NCI-H69 (cell line): ENCODE data around the gene TOR1A.
A peak's percentile ranks its signal among the peaks of the same experiment; 100 is the strongest.
"Not testable (repeated sequence)": the region's sequence is repeated elsewhere in the genome, so short reads cannot be mapped to it uniquely, and the experiment has no call there.

Experiments used
- DNase-seq: peaks from one replicate; lab custom pipeline; 2025; lab: John Stamatoyannopoulos, UW

The TOR1A gene

GRCh38 chr9:129822898-129823541 lies 916 bp downstream of the TOR1A start:
- peak; percentile 32 for DNase-seq

DNA sequence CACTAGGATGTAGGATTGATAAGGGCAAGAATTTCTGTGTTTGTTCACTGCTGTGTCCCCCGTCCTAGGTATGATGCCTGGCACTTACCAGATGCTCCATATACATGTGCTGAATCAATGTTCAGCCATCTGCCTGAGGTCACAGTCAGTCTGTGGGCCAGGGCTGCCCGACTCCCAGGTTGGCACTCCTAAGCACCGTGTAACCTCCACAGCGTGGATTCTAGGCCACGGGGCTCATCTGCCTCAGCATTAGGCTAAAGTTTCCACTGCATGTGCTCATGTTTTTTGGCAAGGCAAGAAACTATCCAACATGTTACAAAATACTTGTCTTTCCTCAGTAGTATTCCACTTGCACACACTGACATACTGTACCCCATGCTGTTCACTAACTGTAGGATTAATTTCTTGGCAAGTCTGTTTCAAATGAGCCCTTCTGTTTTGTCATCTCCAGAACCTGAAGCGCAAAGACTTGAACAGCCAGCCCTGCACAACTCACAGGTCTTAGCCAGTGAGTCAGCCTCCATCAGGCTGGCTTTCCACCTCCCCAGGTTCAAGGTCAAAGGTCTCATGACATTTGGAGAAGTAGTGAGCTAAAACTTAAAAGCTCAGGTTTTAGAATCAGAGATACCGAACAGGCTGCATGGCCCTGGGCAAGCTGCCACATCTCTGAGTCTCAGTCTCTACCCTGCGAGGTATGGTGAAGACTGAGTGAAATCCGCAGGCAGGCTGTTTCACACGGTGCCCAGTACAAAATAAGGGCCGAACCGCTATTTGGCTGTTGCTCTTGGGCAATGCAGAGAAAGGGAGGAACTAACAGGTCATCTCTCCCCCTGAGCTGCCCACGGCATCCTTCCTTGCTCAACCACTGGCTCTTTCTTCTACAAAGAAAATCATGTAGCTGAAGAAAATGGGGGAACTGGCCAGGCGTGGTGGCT lies 7.2 kb downstream of the TOR1A start:
- no peak for DNase-seq

- no peak for DNase-seq
Measured at GRCh38 chr9:129815278-129815677, 8.7 kb downstream of the TOR1A start.

DNA sequence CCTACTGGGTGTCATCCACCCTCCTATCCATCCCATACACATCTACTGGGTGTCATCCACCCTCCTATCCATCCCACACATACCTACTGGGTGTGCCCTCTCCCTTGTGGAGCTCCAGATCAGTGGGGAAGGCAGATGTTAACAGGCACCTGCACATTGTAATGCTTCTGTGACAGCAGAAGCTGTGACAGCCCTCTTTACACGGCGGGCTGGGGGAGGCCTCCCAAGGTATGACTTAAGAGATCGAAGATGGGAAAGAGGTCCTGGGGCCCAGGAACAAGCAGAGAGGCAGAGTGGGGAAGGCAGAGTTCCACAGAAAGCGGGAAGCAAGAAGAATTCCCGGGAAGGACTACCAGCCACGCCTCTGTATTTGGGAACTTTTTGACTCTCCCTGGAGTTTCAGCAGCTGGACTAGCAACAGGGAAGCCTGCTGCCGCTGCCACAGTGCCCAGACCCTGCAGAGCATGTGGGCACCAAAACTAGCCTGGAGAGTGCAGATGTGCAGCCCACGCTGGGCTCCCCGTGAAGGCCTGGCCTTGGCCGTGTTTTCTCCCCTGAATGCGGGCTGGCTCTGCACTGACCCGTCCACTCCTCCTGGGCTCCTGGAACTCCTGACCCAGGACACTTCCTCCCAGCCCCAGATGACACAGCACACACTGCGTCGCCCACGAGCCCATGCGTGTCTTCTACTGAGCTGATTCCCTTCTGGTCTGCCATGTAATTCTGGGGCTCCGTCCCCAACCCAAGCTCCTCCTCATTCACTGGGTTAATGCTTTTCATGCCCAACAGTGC lies 9.3 kb downstream of the TOR1A start:
- no peak for DNase-seq

DNA sequence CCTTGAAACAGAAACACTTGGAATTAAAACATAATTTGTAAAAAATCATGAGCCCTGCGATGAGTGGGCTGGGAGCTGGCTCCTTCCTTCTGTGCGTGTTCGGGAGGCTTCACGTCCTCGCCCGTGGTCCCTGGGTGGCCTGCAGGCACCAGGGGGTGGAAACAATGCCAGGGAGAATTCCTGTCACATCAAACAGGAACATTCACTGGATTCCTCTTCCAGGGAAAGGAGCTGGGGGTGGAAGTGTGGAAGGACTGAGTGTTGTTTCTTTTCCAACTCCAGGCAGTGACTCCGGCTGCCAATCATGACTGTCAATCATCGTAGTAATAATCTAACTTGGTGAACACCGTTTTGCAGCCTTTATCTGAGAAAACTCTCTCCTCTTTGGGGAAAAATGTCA lies 10.3 kb downstream of the TOR1A start:
- no peak for DNase-seq

DNA sequence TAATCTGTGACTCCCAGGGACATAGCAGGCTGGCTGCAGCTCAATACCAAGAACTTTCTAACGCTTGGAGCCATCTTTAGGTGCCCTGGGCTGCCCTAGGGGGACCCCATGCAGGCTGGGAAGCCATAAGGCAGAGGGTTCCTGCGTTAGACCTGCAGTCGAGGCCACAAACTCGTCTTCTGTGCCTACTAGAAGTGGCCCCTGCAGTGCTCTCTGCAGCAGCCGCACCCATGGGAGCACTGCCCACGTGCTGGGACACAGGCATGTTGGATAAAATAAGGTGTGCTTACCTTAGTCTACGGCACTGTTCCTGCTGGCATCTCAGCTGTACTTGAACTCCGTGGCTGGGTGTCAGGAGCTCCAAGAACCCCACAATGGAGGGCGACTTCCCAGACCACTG lies 11.6 kb downstream of the TOR1A start:
- no peak for DNase-seq

DNA sequence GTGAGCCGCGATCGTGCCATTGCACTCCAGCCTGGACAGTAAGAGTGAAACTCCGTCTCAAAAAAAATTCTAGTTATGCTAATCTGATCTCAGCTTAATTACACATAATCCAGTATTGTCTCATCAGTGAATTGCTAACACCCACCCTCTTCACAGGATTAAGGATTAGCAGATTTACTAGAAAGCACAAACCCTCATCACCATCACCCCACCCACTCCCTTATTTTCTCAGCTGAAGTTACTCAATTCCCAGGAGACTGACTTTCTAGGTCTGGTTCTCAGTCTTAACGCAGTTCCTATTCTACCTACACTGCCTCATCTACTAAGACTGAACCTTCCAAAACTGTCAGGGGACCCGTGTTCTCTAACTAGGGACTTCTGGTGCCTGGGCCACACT lies 12.0 kb downstream of the TOR1A start:
- DNase-seq: no peak

- DNase-seq: no peak
Measured at GRCh38 chr9:129810788-129811187, 13.1 kb downstream of the TOR1A start.

DNA sequence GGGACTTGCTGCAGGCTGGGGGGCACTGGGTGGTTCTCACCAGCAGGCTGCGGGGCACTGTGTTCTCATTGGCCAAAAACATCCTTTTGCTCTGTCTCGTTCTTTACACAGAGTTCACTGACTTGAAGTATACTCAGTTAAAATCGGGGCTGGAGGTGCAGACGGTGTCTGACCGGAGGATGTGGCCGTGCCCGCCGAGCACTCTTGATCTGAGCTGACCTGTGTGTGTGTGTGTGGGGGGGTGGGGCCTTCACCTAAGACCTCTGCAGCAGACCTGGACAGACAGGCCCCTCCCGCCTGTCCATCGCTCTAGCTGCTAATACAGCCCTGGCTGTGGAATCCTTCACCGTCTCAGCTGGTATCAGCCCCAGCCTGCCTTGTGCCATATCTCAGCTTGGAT lies 13.8 kb downstream of the TOR1A start:
- DNase-seq: no peak

- DNase-seq: no peak
Measured at GRCh38 chr9:129809346-129809745, 14.6 kb downstream of the TOR1A start.

GRCh38 chr9:129806061-129806460 lies 17.9 kb downstream of the TOR1A start:
- no peak for DNase-seq

DNA sequence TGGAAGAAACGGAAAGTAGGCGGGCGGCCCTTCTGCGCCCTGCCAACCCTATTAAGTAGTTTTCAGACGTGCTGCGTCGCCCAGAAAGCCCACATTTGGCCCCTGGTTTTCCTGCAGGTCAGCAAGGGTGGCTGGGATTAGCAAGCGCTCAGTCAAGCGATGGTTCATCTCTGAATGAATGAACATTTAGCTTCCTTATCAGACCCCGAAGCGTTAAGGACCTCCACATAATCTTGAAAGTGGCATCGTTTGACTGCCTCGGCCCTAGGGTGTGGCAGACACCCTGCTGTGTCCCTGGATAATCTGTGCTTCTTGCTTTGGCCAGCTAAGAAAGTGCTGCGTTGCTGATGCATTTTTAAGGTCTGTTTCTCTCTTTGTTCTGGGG lies 20.3 kb downstream of the TOR1A start:
- DNase-seq: peak; percentile 55

- peak; percentile 98 for DNase-seq
Measured at GRCh38 chr9:129802833-129803675, 20.9 kb downstream of the TOR1A start, which contains the start of gene TOR1B. TSS of gene TOR1B (plus strand) at chr9:129803184. CDS start at chr9:129803213, 29 bp downstream.

DNA sequence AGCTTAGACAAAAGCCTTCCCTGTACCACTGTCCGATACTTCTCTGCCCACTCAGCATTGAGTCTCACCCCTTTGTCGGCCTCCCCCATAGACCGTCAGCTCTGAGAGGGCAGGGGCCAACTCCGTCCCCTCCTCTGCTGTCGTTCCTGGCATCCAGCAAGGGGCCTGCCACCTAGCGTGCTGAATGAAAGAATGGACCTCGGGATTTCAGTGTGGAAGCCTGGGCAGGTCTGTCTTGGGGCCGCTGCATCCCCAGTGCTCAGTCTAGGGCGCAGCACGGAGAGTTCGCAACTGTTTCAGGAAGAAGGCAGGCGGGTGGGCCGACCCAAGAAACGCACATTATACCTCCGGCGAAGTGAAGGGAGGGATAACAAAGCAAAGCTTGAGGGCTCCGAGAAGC lies 22.4 kb downstream of the TOR1A start:
- no peak for DNase-seq

GRCh38 chr9:129798973-129799372 lies 25.0 kb downstream of the TOR1A start:
- no peak for DNase-seq

DNA sequence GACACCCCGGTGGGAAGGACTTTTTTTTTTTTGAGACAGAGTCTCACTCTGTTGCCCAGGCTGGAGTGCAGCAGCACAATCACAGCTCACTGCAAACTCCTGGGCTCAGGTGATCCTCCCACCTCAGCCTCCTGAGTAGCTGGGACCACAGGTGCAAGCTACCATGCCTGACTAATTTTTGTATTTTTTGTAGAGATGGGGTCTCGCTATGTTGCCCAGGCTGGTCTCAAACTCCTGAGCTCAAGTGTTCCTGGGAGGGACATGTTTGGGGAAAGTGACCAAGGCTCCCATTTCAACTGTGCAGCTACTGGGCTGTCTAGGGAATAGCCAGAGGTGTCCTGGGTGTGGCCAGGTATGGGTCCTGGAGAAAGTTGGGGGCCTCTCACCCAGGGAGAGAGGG lies 27.9 kb downstream of the TOR1A start:
- DNase-seq: not testable (repeated sequence)

GRCh38 chr9:129794549-129794948 lies 29.4 kb downstream of the TOR1A start:
- no peak for DNase-seq

GRCh38 chr9:129786481-129786880 lies 37.5 kb downstream of the TOR1A start:
- DNase-seq: no peak

GRCh38 chr9:129785866-129786265 lies 38.1 kb downstream of the TOR1A start:
- DNase-seq: no peak

DNA sequence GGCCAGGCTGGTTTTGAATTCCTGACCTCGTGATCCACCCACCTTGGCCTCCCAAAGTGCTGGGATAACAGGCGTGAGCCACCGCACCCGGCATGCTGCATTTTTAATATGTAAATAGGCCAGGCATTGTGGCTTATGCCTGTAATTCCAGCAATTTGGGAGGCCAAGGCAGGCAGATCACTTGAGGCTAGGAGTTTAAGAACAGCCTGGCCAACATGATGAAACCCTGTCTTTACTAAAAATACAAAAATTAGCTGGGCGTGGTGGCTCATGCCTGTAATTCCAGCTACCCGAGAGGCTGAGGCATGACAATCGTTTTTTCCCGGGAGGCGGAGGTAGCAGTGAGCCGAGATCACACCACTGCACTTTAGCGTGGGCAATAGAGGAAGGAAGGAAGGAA lies 39.0 kb downstream of the TOR1A start:
- not testable (repeated sequence) for DNase-seq

- peak; percentile 76 for DNase-seq
Measured at GRCh38 chr9:129783516-129784361, 40.2 kb downstream of the TOR1A start.
